Liver (tissue), 9 donors: ENCODE measurements around the gene FRAS1. TPM values are rescaled to one million over a fixed set of nuclear protein-coding genes. Genes with fewer than 3 reads are reported as not detected.

ENCODE experiments used
- DNase-seq: peaks from one replicate; pipeline ENCODE4 v3.0.0-alpha.2; 2017; ENCODE audit warnings: low spot score
- H3K27ac ChIP-seq, 2 donors: one replicate each; pipeline ENCODE4 v1.7.0; 2013; ENCODE audit warnings: inconsistent platforms in 2 of 2, low read length in 2 of 2, control low read depth in 1 of 2, low read depth in 1 of 2, mild to moderate bottlenecking in 1 of 2
- H3K27me3 ChIP-seq, 4 donors: one replicate each; pipeline versions ENCODE4 v1.6.1 to v1.7.0; 2013; ENCODE audit warnings: low read length in 3 of 4, inconsistent platforms in 1 of 4, mild to moderate bottlenecking in 1 of 4, moderate library complexity in 1 of 4; ENCODE audit not compliant: control insufficient read depth in 4 of 4, insufficient read depth in 4 of 4
- H3K36me3 ChIP-seq, 4 donors: one replicate each; pipeline versions ENCODE4 v1.6.1 to v1.7.0; 2013; ENCODE audit warnings: low read length in 3 of 4, mild to moderate bottlenecking in 3 of 4, low read depth in 1 of 4, moderate library complexity in 1 of 4; ENCODE audit not compliant: control insufficient read depth in 4 of 4, insufficient read depth in 3 of 4
- H3K4me1 ChIP-seq, 4 donors: one replicate each; pipeline versions ENCODE4 v1.6.1 to v1.7.0; 2013; ENCODE audit warnings: low read length in 3 of 4, mild to moderate bottlenecking in 3 of 4, moderate library complexity in 1 of 4; ENCODE audit not compliant: control insufficient read depth in 4 of 4, insufficient read depth in 4 of 4
- H3K4me3 ChIP-seq, 3 donors: one replicate each; pipeline versions ENCODE4 v1.6.1 to v1.7.0; 2013; ENCODE audit warnings: low read length in 3 of 3, control low read depth in 1 of 3, low read depth in 1 of 3, mild to moderate bottlenecking in 1 of 3
- H3K9ac ChIP-seq, 2 donors: one replicate each; pipeline ENCODE4 v1.7.0; 2013; ENCODE audit warnings: low read length in 2 of 2, mild to moderate bottlenecking in 2 of 2, moderate library complexity in 2 of 2, control low read depth in 1 of 2, low read depth in 1 of 2
- H3K9me3 ChIP-seq, 4 donors: one replicate each; pipeline versions ENCODE4 v1.6.1 to v1.7.0; 2013; ENCODE audit warnings: low read length in 3 of 4; ENCODE audit not compliant: control insufficient read depth in 4 of 4
- EGR1 ChIP-seq, 2 donors: IDR thresholded peaks; 2 replicates each; pipeline ENCODE4 v1.6.1; 2016 to 2018; ENCODE audit warnings: antibody characterized with exemption in 2 of 2, low read depth in 2 of 2
- FOXA1 ChIP-seq: IDR thresholded peaks from 2 replicates; pipeline ENCODE4 v1.6.1; 2016; ENCODE audit warnings: antibody characterized with exemption
- FOXA2 ChIP-seq: IDR thresholded peaks from 2 replicates; pipeline ENCODE4 v1.6.1; 2016; ENCODE audit warnings: antibody characterized with exemption
- GABPA ChIP-seq, 2 donors: IDR thresholded peaks in 1 of 2; conservative IDR thresholded peaks in 1 of 2; 2 replicates each; pipeline ENCODE4 v1.6.1; 2016; ENCODE audit warnings: antibody characterized with exemption in 2 of 2, mild to moderate bottlenecking in 1 of 2, moderate library complexity in 1 of 2
- HNF4A ChIP-seq, 2 donors: conservative IDR thresholded peaks; 2 replicates each; pipeline ENCODE4 v1.6.1; 2016; ENCODE audit warnings: antibody characterized with exemption in 2 of 2, mild to moderate bottlenecking in 2 of 2
- HNF4G ChIP-seq: IDR thresholded peaks from 2 replicates; pipeline ENCODE4 v1.6.1; 2016; ENCODE audit warnings: antibody characterized with exemption
- JUND ChIP-seq, 2 donors: IDR thresholded peaks; 2 replicates each; pipeline ENCODE4 v1.6.1; 2016; ENCODE audit warnings: antibody characterized with exemption in 2 of 2
- NR2F2 ChIP-seq: IDR thresholded peaks from 2 replicates; pipeline ENCODE4 v1.6.1; 2016; ENCODE audit warnings: antibody characterized with exemption
- RAD21 ChIP-seq, 2 donors: IDR thresholded peaks; 2 replicates each; pipeline ENCODE4 v1.6.1; 2016; ENCODE audit warnings: antibody characterized with exemption in 2 of 2, mild to moderate bottlenecking in 2 of 2
- RXRA ChIP-seq, 2 donors: IDR thresholded peaks; 2 replicates each; pipeline ENCODE4 v1.6.1; 2017 to 2018; ENCODE audit warnings: antibody characterized with exemption in 2 of 2, mild to moderate bottlenecking in 1 of 2
- SP1 ChIP-seq: IDR thresholded peaks from 2 replicates; pipeline ENCODE4 v1.6.1; 2018; ENCODE audit warnings: antibody characterized with exemption, mild to moderate bottlenecking
- TAF1 ChIP-seq: conservative IDR thresholded peaks from 2 replicates; pipeline ENCODE4 v1.6.1; 2016; ENCODE audit warnings: antibody characterized with exemption, mild to moderate bottlenecking
- YY1 ChIP-seq: IDR thresholded peaks from 2 replicates; pipeline ENCODE4 v1.6.1; 2016; ENCODE audit warnings: antibody characterized with exemption, mild to moderate bottlenecking
- WGBS: extraction: QIAGEN DNeasy Blood & Tissue Kit; methylation state at CpG from one replicate; pipeline ENCODE4 v1.1.7; 2013; 5-methylcytosine and 5-hydroxymethylcytosine counted together
- polyA plus RNA-seq, 2 donors: library from polyadenylated mRNA; stranded (reverse) in 1 of 2; unstranded in 1 of 2; fragments of 200-250 nt in 1 of 2; fragments of >200 nt in 1 of 2; fragmentation: Nextera tagmentation in 1 of 2; extraction: Ambion mirVana in 1 of 2; gene quantifications; one replicate each; pipeline versions ENCODE4 v1.2.1 to v1.2.3, GENCODE V29; 2013 to 2015
- total RNA-seq, 2 donors: library from RNA; depleted of rRNA; stranded (reverse); fragments of >200 nt; gene quantifications; one replicate each; pipeline ENCODE4 v1.2.3, GENCODE V29; 2014
- TF ChIP-seq, protein P1 (sequence below): IDR thresholded peaks from 2 replicates; pipeline ENCODE4 v1.6.1; 2016; ENCODE audit warnings: antibody characterized with exemption, mild to moderate bottlenecking
- TF ChIP-seq, protein P2 (sequence below): IDR thresholded peaks from 2 replicates; pipeline ENCODE4 v1.6.1; 2016; ENCODE audit warnings: antibody characterized with exemption
- TF ChIP-seq, protein P3 (sequence below): IDR thresholded peaks from 2 replicates; pipeline ENCODE4 v1.6.1; 2016; ENCODE audit warnings: antibody characterized with exemption
- TF ChIP-seq, protein P4 (sequence below): fragments of 150-350 bp; IDR thresholded peaks from 2 replicates; pipeline ENCODE4 v1.5.1; 2017; ENCODE audit warnings: improper control_type of control experiment, low read depth, low read length; ENCODE audit not compliant: missing input control
- TF ChIP-seq, protein P5 (sequence below): IDR thresholded peaks from 2 replicates; pipeline ENCODE4 v1.6.1; 2016; ENCODE audit warnings: antibody characterized with exemption
- donor health status: healthy.
- donor health status: healthy.
- donor health status: healthy.
- donor health status: healthy.
- donor health status: healthy.

FRAS1 gene
- total and polyA plus RNA-seq, 4 donors: 0.08 to 6.0 (median 1.1) TPM

DNA sequence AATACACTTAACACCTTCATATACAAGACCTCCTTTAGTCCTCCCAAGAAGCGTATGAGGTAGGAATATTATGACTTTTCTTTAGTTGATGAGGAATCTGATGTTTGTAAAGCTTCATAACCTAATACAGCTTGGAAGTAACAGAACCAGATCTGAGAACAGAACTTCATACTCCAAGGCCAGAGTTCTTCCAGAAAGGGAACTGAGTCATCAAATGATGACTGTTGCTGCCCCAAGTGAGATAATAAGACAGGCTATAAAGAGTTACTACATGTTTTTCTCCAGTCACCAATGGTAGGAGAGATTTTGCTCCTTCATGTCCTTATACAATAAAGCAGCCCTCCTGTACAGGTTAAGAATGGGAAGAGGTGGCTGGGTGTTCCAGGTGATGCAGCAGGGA is 420.2 kb downstream of the FRAS1 start:
- Histone ChIP-seq H3K4me1 (no peaks in the 10 kb centered on the region), H3K9ac (no peak overlapping the region), H3K36me3 (no peaks in the 10 kb centered on the region), H3K27me3 (peaks cover 0 to 5% (median 0%) of the 10 kb centered on the region in 4 donors), H3K9me3 (no peaks in the 10 kb centered on the region), H3K27ac (no peak overlapping the region), H3K4me3 (no peak overlapping the region)
- no peak for TF ChIP-seq NR2F2
- TF ChIP-seq, protein P1, sequence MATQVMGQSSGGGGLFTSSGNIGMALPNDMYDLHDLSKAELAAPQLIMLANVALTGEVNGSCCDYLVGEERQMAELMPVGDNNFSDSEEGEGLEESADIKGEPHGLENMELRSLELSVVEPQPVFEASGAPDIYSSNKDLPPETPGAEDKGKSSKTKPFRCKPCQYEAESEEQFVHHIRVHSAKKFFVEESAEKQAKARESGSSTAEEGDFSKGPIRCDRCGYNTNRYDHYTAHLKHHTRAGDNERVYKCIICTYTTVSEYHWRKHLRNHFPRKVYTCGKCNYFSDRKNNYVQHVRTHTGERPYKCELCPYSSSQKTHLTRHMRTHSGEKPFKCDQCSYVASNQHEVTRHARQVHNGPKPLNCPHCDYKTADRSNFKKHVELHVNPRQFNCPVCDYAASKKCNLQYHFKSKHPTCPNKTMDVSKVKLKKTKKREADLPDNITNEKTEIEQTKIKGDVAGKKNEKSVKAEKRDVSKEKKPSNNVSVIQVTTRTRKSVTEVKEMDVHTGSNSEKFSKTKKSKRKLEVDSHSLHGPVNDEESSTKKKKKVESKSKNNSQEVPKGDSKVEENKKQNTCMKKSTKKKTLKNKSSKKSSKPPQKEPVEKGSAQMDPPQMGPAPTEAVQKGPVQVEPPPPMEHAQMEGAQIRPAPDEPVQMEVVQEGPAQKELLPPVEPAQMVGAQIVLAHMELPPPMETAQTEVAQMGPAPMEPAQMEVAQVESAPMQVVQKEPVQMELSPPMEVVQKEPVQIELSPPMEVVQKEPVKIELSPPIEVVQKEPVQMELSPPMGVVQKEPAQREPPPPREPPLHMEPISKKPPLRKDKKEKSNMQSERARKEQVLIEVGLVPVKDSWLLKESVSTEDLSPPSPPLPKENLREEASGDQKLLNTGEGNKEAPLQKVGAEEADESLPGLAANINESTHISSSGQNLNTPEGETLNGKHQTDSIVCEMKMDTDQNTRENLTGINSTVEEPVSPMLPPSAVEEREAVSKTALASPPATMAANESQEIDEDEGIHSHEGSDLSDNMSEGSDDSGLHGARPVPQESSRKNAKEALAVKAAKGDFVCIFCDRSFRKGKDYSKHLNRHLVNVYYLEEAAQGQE: no peak
- no peak for TF ChIP-seq RAD21 (IDR thresholded peaks at IDR 0.05)
- TF ChIP-seq, protein P2, sequence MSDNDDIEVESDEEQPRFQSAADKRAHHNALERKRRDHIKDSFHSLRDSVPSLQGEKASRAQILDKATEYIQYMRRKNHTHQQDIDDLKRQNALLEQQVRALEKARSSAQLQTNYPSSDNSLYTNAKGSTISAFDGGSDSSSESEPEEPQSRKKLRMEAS: no peak
- TF ChIP-seq, protein P3, sequence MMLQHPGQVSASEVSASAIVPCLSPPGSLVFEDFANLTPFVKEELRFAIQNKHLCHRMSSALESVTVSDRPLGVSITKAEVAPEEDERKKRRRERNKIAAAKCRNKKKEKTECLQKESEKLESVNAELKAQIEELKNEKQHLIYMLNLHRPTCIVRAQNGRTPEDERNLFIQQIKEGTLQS: no peak
- TF ChIP-seq FOXA2: no peak
- TF ChIP-seq HNF4A (conservative IDR thresholded peaks at IDR 0.05): no peak
- no peak for TF ChIP-seq FOXA1
- no peak for TF ChIP-seq EGR1 (IDR thresholded peaks at IDR 0.05; ENCODE audit: low read depth in 2 of 2)
- no peak for TF ChIP-seq RXRA (IDR thresholded peaks at IDR 0.05)
- no peak for TF ChIP-seq GABPA (IDR thresholded peaks at IDR 0.05 in 1 of 2, conservative IDR thresholded peaks at IDR 0.05 in 1 of 2)
- no peak for TF ChIP-seq YY1
- no peak for TF ChIP-seq HNF4G
- TF ChIP-seq TAF1: no peak
- 8% methylated on average over 1 of the region's 1 CpG for WGBS
- DNase-seq: no peak

DNA sequence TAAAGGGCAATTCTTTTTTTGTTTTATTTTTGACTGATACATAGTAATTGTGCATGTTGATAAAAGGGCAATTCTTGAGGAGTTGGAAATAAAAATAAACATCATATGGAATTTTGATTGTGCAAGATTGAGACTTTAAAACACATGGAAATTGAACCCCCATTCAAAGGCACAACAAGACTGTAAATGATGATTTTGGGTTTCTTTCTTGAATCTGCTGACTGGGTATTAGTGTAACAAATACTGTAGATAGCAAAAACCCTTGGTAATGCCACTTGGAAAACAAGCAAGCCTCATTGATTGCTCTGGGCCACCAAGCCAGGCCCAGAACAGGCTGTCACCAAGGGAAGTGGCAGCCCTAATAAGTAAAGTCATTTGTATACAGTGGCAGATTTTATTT is 421.4 kb downstream of the FRAS1 start:
- peaks cover 0 to 5% (median 0%) of the 10 kb centered on the region in 4 donors for H3K27me3 ChIP-seq
- TF ChIP-seq, protein P2: no peak
- TF ChIP-seq, protein P1: no peak
- no peak for TF ChIP-seq GABPA (IDR thresholded peaks at IDR 0.05 in 1 of 2, conservative IDR thresholded peaks at IDR 0.05 in 1 of 2)
- no peak for TF ChIP-seq JUND (IDR thresholded peaks at IDR 0.05)
- TF ChIP-seq HNF4A (conservative IDR thresholded peaks at IDR 0.05): no peak
- no peak for TF ChIP-seq RAD21 (IDR thresholded peaks at IDR 0.05)
- no peak for TF ChIP-seq HNF4G
- no peak for TF ChIP-seq FOXA1
- TF ChIP-seq RXRA (IDR thresholded peaks at IDR 0.05): no peak
- TF ChIP-seq, protein P3: no peak
- TF ChIP-seq, protein P4, sequence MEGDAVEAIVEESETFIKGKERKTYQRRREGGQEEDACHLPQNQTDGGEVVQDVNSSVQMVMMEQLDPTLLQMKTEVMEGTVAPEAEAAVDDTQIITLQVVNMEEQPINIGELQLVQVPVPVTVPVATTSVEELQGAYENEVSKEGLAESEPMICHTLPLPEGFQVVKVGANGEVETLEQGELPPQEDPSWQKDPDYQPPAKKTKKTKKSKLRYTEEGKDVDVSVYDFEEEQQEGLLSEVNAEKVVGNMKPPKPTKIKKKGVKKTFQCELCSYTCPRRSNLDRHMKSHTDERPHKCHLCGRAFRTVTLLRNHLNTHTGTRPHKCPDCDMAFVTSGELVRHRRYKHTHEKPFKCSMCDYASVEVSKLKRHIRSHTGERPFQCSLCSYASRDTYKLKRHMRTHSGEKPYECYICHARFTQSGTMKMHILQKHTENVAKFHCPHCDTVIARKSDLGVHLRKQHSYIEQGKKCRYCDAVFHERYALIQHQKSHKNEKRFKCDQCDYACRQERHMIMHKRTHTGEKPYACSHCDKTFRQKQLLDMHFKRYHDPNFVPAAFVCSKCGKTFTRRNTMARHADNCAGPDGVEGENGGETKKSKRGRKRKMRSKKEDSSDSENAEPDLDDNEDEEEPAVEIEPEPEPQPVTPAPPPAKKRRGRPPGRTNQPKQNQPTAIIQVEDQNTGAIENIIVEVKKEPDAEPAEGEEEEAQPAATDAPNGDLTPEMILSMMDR: no peak
- no peak for TF ChIP-seq TAF1
- no peak for TF ChIP-seq FOXA2
- TF ChIP-seq, protein P5, sequence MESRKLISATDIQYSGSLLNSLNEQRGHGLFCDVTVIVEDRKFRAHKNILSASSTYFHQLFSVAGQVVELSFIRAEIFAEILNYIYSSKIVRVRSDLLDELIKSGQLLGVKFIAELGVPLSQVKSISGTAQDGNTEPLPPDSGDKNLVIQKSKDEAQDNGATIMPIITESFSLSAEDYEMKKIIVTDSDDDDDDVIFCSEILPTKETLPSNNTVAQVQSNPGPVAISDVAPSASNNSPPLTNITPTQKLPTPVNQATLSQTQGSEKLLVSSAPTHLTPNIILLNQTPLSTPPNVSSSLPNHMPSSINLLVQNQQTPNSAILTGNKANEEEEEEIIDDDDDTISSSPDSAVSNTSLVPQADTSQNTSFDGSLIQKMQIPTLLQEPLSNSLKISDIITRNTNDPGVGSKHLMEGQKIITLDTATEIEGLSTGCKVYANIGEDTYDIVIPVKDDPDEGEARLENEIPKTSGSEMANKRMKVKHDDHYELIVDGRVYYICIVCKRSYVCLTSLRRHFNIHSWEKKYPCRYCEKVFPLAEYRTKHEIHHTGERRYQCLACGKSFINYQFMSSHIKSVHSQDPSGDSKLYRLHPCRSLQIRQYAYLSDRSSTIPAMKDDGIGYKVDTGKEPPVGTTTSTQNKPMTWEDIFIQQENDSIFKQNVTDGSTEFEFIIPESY: no peak
- TF ChIP-seq YY1: no peak
- TF ChIP-seq NR2F2: no peak
- TF ChIP-seq SP1: no peak
- TF ChIP-seq EGR1 (IDR thresholded peaks at IDR 0.05; ENCODE audit: low read depth in 2 of 2): no peak
- H3K27ac ChIP-seq: no peak overlapping the region
- H3K36me3 ChIP-seq: no peaks in the 10 kb centered on the region
- DNase-seq: no peak
- H3K9ac ChIP-seq: no peak overlapping the region
- H3K4me1 ChIP-seq: no peaks in the 10 kb centered on the region
- H3K9me3 ChIP-seq: no peaks in the 10 kb centered on the region
- no peak overlapping the region for H3K4me3 ChIP-seq
